CD4-positive, alpha-beta T cell (primary cell): ENCODE data around the gene MPC2. TPM values are rescaled to one million over a fixed set of nuclear protein-coding genes. Genes with fewer than 3 reads are reported as not detected.
"Not testable (repeated sequence)": the region's sequence is repeated elsewhere in the genome, so short reads cannot be mapped to it uniquely, and the experiment has no call there.

Source experiments
- ATAC-seq: fragments of 200-7000 bp; cut with Tn5 transposase; one replicate; pipeline ENCODE4 v1.10.0; 2022; ENCODE audit warnings: mild to moderate bottlenecking; ENCODE audit not compliant: poor library complexity
- CTCF ChIA-PET: fragments of 350-600 bp; sonication (Branson Sonifier 250); formaldehyde crosslinking; loops from one replicate; lab custom pipeline; 2021; ENCODE audit warnings: antibody characterized with exemption, inconsistent platforms; lab: Charles Lee
- POLR2A ChIA-PET: fragments of 350-600 bp; sonication (Branson Sonifier 250); formaldehyde crosslinking; loops from one replicate; lab custom pipeline; 2021; ENCODE audit warnings: antibody characterized with exemption, inconsistent platforms; lab: Charles Lee
- DNase-seq, 14 experiments: peaks; one replicate each; pipeline ENCODE4 v3.0.0-alpha.2; 2013 to 2020; ENCODE audit warnings: mixed read lengths in 2 of 14
- H3K27ac ChIP-seq, 2 donors: one replicate each; pipeline versions ENCODE4 v1.5.1 to v1.7.0; 2013; ENCODE audit warnings: low read length in 2 of 2, low read depth in 1 of 2, mild to moderate bottlenecking in 1 of 2
- H3K27me3 ChIP-seq, 2 experiments: 1 replicate in 1 of 2; 2 replicates in 1 of 2; pipeline versions ENCODE4 v1.6.1 to v1.7.0; 2013; ENCODE audit warnings: low read length in 2 of 2, control low read depth in 1 of 2, mild to moderate bottlenecking in 1 of 2, moderate library complexity in 1 of 2; ENCODE audit not compliant: insufficient read depth in 2 of 2, control insufficient read depth in 1 of 2
- H3K36me3 ChIP-seq: one replicate; pipeline ENCODE4 v1.6.1; 2013; ENCODE audit warnings: low read length, control low read depth; ENCODE audit not compliant: insufficient read depth
- H3K4me1 ChIP-seq: one replicate; pipeline ENCODE4 v1.6.1; 2013; ENCODE audit warnings: low read length, control low read depth; ENCODE audit not compliant: insufficient read depth
- H3K4me3 ChIP-seq: one replicate; pipeline ENCODE4 v1.5.1; 2013; ENCODE audit warnings: mild to moderate bottlenecking, low read length, moderate library complexity
- H3K9me3 ChIP-seq, 2 experiments: 1 replicate in 1 of 2; 2 replicates in 1 of 2; pipeline versions ENCODE4 v1.6.1 to v1.7.0; 2013; ENCODE audit warnings: low read length in 2 of 2, mild to moderate bottlenecking in 2 of 2, control low read depth in 1 of 2, moderate library complexity in 1 of 2; ENCODE audit not compliant: control insufficient read depth in 1 of 2, insufficient read depth in 1 of 2
- H3K27ac Mint-ChIP-seq: one replicate; pipeline ENCODE4 v1.8.0; 2020; ENCODE audit warnings: mixed read lengths
- H3K27me3 Mint-ChIP-seq: one replicate; pipeline ENCODE4 v1.8.0; 2021; ENCODE audit warnings: mixed read lengths
- H3K36me3 Mint-ChIP-seq: one replicate; pipeline ENCODE4 v1.8.0; 2021; ENCODE audit warnings: low read depth, mixed read lengths
- H3K4me1 Mint-ChIP-seq: one replicate; pipeline ENCODE4 v1.8.0; 2021; ENCODE audit warnings: low read depth, mixed read lengths
- H3K4me3 Mint-ChIP-seq: one replicate; pipeline ENCODE4 v1.8.0; 2020; ENCODE audit warnings: mild to moderate bottlenecking, mixed read lengths
- H3K9me3 Mint-ChIP-seq: one replicate; pipeline ENCODE4 v1.8.0; 2020; ENCODE audit warnings: mixed read lengths
- intact Hi-C, 2 experiments: fragments of 100-400 bp; cut with DNase I in 1 of 2; cut with micrococcal nuclease in 1 of 2; formaldehyde crosslinking; loops; one replicate each; pipeline versions ENCODE4 v1.15.1 to v1.9.0; 2023 to 2025; cut with DNase I, micrococcal nuclease
- total RNA-seq, 174 experiments: library from RNA in 2 of 174; stranded (reverse) in 2 of 174; gene quantifications; one replicate each; pipeline ENCODE4 v1.2.3 and lab custom pipeline; 2021 to 2026
- TF ChIP-seq, protein P1 (sequence below): fragments of 200-600 bp; IDR thresholded peaks from one replicate; pipeline ENCODE4 v1.8.0; 2022; ENCODE audit warnings: antibody characterized with exemption, mild to moderate bottlenecking

The MPC2 gene
- total RNA-seq, 2 experiments from 2014 or later = 54.4 to 54.8 TPM

- Mint-ChIP-seq H3K27me3 (no peaks in the 10 kb centered on the region), H3K36me3 (no peaks in the 10 kb centered on the region), H3K4me3 (no peak overlapping the region), H3K9me3 (no peaks in the 10 kb centered on the region), H3K27ac (no peak overlapping the region), H3K4me1 (no peaks in the 10 kb centered on the region)
- Histone ChIP-seq H3K4me1 (no peaks in the 10 kb centered on the region), H3K4me3 (no peak overlapping the region), H3K27ac (no peak overlapping the region), H3K27me3 (no peaks in the 10 kb centered on the region), H3K9me3 (no peaks in the 10 kb centered on the region), H3K36me3 (no peaks in the 10 kb centered on the region)
- intact Hi-C loops = no loop called here
- ATAC-seq (no peak), DNase-seq (peak in 1 of 14 experiments; percentile 3)
- TF ChIP-seq, protein P1, sequence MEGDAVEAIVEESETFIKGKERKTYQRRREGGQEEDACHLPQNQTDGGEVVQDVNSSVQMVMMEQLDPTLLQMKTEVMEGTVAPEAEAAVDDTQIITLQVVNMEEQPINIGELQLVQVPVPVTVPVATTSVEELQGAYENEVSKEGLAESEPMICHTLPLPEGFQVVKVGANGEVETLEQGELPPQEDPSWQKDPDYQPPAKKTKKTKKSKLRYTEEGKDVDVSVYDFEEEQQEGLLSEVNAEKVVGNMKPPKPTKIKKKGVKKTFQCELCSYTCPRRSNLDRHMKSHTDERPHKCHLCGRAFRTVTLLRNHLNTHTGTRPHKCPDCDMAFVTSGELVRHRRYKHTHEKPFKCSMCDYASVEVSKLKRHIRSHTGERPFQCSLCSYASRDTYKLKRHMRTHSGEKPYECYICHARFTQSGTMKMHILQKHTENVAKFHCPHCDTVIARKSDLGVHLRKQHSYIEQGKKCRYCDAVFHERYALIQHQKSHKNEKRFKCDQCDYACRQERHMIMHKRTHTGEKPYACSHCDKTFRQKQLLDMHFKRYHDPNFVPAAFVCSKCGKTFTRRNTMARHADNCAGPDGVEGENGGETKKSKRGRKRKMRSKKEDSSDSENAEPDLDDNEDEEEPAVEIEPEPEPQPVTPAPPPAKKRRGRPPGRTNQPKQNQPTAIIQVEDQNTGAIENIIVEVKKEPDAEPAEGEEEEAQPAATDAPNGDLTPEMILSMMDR = no peak
- ChIA-PET CTCF (no interaction called here), POLR2A (no interaction called here)
Observed at GRCh38 chr1:167878372-167879160, 58.3 kb downstream of the MPC2 start.

DNA sequence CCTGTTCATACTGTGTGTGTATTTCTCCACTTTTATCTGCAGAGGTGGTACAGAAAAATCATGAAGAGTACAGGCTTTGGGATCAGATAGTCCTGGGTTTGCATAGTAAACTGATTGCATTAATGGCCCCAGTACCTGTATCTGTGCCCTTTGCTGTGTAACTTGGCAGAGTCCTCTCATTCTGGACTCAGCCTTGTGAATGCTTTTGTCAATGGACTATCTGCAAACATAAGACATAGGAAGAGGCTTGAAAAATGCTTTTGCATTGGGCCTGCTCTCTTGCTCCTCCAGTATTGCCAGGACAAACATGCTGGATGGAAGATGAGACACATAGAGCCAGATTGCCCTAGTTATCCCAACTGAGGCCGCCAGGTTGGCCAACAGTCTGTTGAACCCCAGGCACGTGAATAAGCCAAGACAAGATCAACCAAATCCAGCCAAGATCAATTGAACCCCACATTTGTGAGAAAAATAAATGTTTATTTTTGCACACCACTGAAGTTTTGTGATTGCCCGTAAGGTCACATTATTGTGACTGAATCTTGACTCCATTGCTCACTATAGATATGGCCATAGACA lies 60.2 kb downstream of the MPC2 start:
- no peak overlapping the region for H3K4me3 ChIP-seq
- H3K27me3 Mint-ChIP-seq = no peaks in the 10 kb centered on the region
- POLR2A ChIA-PET = no interaction called here
- no peaks in the 10 kb centered on the region for H3K9me3 ChIP-seq
- H3K27me3 ChIP-seq = no peaks in the 10 kb centered on the region
- no peak overlapping the region for H3K27ac ChIP-seq
- ATAC-seq = no peak
- H3K27ac Mint-ChIP-seq = no peak overlapping the region
- no peaks in the 10 kb centered on the region for H3K4me1 Mint-ChIP-seq
- intact Hi-C loops = no loop called here
- TF ChIP-seq, protein P1 = no peak
- no peaks in the 10 kb centered on the region for H3K36me3 Mint-ChIP-seq
- CTCF ChIA-PET = no interaction called here
- no peak for DNase-seq
- no peaks in the 10 kb centered on the region for H3K36me3 ChIP-seq
- H3K9me3 Mint-ChIP-seq = no peaks in the 10 kb centered on the region
- H3K4me1 ChIP-seq = no peaks in the 10 kb centered on the region
- H3K4me3 Mint-ChIP-seq = no peak overlapping the region

DNA sequence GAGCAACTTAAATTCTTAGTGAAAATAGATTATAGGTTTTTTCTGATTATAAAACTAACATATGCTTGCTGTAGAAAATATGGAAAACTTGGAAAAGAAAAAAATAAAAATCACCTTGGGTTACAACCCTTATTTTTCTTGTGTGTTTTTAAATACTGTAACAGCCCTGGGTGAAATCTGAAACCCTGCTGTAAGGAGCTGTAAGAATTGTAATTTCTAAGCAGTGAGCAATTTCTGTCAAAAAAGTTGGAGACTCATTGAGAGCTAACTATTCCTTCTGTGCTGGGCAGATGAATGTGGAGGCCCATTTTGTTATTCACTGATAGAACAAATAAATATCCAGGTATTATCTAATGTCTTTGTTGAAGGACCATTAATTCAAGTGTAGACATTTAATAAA lies 65.5 kb downstream of the MPC2 start:
- Mint-ChIP-seq H3K27ac (no peak overlapping the region), H3K27me3 (no peaks in the 10 kb centered on the region), H3K9me3 (no peaks in the 10 kb centered on the region), H3K36me3 (no peaks in the 10 kb centered on the region), H3K4me1 (no peaks in the 10 kb centered on the region), H3K4me3 (no peak overlapping the region)
- Histone ChIP-seq H3K4me3 (no peak overlapping the region), H3K27ac (no peak overlapping the region), H3K4me1 (no peaks in the 10 kb centered on the region), H3K27me3 (no peaks in the 10 kb centered on the region), H3K9me3 (no peaks in the 10 kb centered on the region), H3K36me3 (no peaks in the 10 kb centered on the region)
- POLR2A ChIA-PET = interaction anchor here (0.6 to 0.8 kb wide), 2 partner anchors 151 to 318 kb away, joined by 3 to 4 read pairs; partner anchors contain the start of gene CREG1
- TF ChIP-seq, protein P1 = no peak
- intact Hi-C loops = no loop called here
- CTCF ChIA-PET = no interaction called here
- ATAC-seq (no peak), DNase-seq (no peak)

- H3K36me3 Mint-ChIP-seq, H3K9me3 ChIP-seq, H3K9me3 Mint-ChIP-seq, H3K27me3 Mint-ChIP-seq, intact Hi-C loops, CTCF ChIA-PET, H3K27me3 ChIP-seq, DNase-seq, H3K27ac Mint-ChIP-seq, H3K4me3 ChIP-seq, H3K4me1 ChIP-seq, H3K4me3 Mint-ChIP-seq, H3K36me3 ChIP-seq, H3K27ac ChIP-seq, ATAC-seq, H3K4me1 Mint-ChIP-seq, POLR2A ChIA-PET: not testable (repeated sequence)
Observed at GRCh38 chr1:167869157-167870001, 67.5 kb downstream of the MPC2 start.
